C4-2B (cell line): ENCODE data around the gene PLGRKT.
"Not testable (repeated sequence)": the region's sequence is repeated elsewhere in the genome, so short reads cannot be mapped to it uniquely, and the experiment has no call there.

Experiments used
- H3K27ac ChIP-seq: fragments of 450-650 bp; 2 replicates; pipeline ENCODE4 v1.5.1; 2017
- ZFX ChIP-seq: fragments of 450-650 bp; IDR thresholded peaks from 2 replicates; pipeline ENCODE4 v1.6.1; 2017
- TF ChIP-seq, protein P1 (sequence below): fragments of 450-650 bp; conservative IDR thresholded peaks from 2 replicates; pipeline ENCODE4 v1.5.1; 2017; ENCODE audit warnings: mild to moderate bottlenecking

PLGRKT gene

DNA sequence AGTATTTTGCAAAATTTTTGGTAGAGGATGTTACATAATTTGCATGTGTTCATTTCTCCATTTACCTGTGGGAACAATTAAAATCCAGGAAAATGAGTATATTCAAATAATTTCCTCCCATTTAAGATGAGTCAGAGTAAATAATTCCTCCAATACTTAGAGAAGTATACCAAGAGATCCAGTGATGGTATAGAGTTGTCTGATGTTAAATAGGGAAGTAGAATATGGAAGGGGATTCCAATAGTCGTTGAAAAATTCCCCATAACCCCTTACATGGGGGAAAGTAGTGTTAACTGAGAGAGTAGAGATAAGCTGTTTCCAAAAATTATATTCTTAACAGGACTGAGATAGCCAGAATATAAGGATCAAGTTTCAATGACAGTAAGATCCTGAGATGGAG, 28.3 kb upstream of the PLGRKT start:
- TF ChIP-seq, protein P1, sequence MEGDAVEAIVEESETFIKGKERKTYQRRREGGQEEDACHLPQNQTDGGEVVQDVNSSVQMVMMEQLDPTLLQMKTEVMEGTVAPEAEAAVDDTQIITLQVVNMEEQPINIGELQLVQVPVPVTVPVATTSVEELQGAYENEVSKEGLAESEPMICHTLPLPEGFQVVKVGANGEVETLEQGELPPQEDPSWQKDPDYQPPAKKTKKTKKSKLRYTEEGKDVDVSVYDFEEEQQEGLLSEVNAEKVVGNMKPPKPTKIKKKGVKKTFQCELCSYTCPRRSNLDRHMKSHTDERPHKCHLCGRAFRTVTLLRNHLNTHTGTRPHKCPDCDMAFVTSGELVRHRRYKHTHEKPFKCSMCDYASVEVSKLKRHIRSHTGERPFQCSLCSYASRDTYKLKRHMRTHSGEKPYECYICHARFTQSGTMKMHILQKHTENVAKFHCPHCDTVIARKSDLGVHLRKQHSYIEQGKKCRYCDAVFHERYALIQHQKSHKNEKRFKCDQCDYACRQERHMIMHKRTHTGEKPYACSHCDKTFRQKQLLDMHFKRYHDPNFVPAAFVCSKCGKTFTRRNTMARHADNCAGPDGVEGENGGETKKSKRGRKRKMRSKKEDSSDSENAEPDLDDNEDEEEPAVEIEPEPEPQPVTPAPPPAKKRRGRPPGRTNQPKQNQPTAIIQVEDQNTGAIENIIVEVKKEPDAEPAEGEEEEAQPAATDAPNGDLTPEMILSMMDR, result no peak
- no peak for TF ChIP-seq ZFX
- no peak overlapping the region for H3K27ac ChIP-seq

GRCh38 chr9:5464831-5465330, 27.2 kb upstream of the PLGRKT start:
- H3K27ac ChIP-seq, result not testable (repeated sequence)

GRCh38 chr9:5460157-5460556, 22.4 kb upstream of the PLGRKT start:
- no peak overlapping the region for H3K27ac ChIP-seq
- no peak for TF ChIP-seq ZFX
- TF ChIP-seq, protein P1, result no peak

GRCh38 chr9:5459289-5459829, 21.6 kb upstream of the PLGRKT start:
- H3K27ac ChIP-seq, result no peak overlapping the region
- TF ChIP-seq ZFX, result no peak
- TF ChIP-seq, protein P1, result no peak

- no peak overlapping the region for H3K27ac ChIP-seq
- TF ChIP-seq, protein P1, result no peak
- no peak for TF ChIP-seq ZFX
Measured at GRCh38 chr9:5455181-5455580, 17.5 kb upstream of the PLGRKT start.

- no peak overlapping the region for H3K27ac ChIP-seq
Measured at GRCh38 chr9:5453673-5454072, 15.9 kb upstream of the PLGRKT start.

GRCh38 chr9:5453004-5453403, 15.3 kb upstream of the PLGRKT start:
- TF ChIP-seq, protein P1, result no peak
- no peak for TF ChIP-seq ZFX
- H3K27ac ChIP-seq, result no peak overlapping the region

More at GRCh38 chr9:5453673-5454072, 15.9 kb upstream of the PLGRKT start:
- TF ChIP-seq ZFX, result no peak
- TF ChIP-seq, protein P1, result no peak

GRCh38 chr9:5452286-5452609, 14.5 kb upstream of the PLGRKT start:
- no peak overlapping the region for H3K27ac ChIP-seq
- TF ChIP-seq, protein P1, result no peak
- no peak for TF ChIP-seq ZFX
